GM21447 (cell line): Measurements from ENCODE around the gene ZMYM4.
"Not testable (repeated sequence)": the region's sequence is repeated elsewhere in the genome, so short reads cannot be mapped to it uniquely, and the experiment has no call there.

Experiments
- ATAC-seq: cut with Tn5 transposase; IDR thresholded peaks from one replicate; pipeline ENCODE4 v1.9.1; 2021; ENCODE audit not compliant: unreplicated experiment

ZMYM4 gene

GRCh38 chr1:35320937-35321336, 52.4 kb downstream of the ZMYM4 start:
- no peak for ATAC-seq

- ATAC-seq: no peak
These were observed 56.0 kb downstream of the ZMYM4 start for GRCh38 chr1:35324486-35324885.

- no peak for ATAC-seq
These were observed 57.8 kb downstream of the ZMYM4 start for GRCh38 chr1:35326246-35326866.

GRCh38 chr1:35331618-35332017, 63.1 kb downstream of the ZMYM4 start:
- ATAC-seq: not testable (repeated sequence)

- ATAC-seq: no peak
These were observed 66.0 kb downstream of the ZMYM4 start for GRCh38 chr1:35334485-35334884.

GRCh38 chr1:35340519-35340918, 72.0 kb downstream of the ZMYM4 start:
- no peak for ATAC-seq

GRCh38 chr1:35345439-35345981, 77.0 kb downstream of the ZMYM4 start:
- no peak for ATAC-seq

GRCh38 chr1:35350872-35351271, 82.4 kb downstream of the ZMYM4 start:
- ATAC-seq: no peak

- no peak for ATAC-seq
These were observed 91.5 kb downstream of the ZMYM4 start for GRCh38 chr1:35359995-35360394.

- ATAC-seq: no peak
These were observed 93.1 kb downstream of the ZMYM4 start for GRCh38 chr1:35361638-35362037.

- ATAC-seq: no peak
These were observed 96.2 kb downstream of the ZMYM4 start for GRCh38 chr1:35364741-35365140.

GRCh38 chr1:35367914-35368313, 99.4 kb downstream of the ZMYM4 start:
- no peak for ATAC-seq

- no peak for ATAC-seq
These were observed 101.6 kb downstream of the ZMYM4 start for GRCh38 chr1:35369922-35370671.

- ATAC-seq: no peak
These were observed 103.0 kb downstream of the ZMYM4 start for GRCh38 chr1:35371506-35371905.

- no peak for ATAC-seq
These were observed 109.0 kb downstream of the ZMYM4 start for GRCh38 chr1:35377555-35377954.

- no peak for ATAC-seq
These were observed 111.0 kb downstream of the ZMYM4 start for GRCh38 chr1:35379317-35380000.

GRCh38 chr1:35380111-35380510, 111.6 kb downstream of the ZMYM4 start:
- ATAC-seq: not testable (repeated sequence)

- ATAC-seq: no peak
These were observed 113.6 kb downstream of the ZMYM4 start for GRCh38 chr1:35382107-35382506.

- no peak for ATAC-seq
These were observed 117.8 kb downstream of the ZMYM4 start for GRCh38 chr1:35386290-35386689.

GRCh38 chr1:35386959-35387358, 118.5 kb downstream of the ZMYM4 start:
- ATAC-seq: no peak

- ATAC-seq: no peak
These were observed 122.3 kb downstream of the ZMYM4 start for GRCh38 chr1:35390600-35391494.
